Caco-2 (cell line): ENCODE data around the gene PLXNA1. TPM values are rescaled to one million over a fixed set of nuclear protein-coding genes. Genes with fewer than 3 reads are reported as not detected.

Experiments
- BruUV-seq: library from RNA; stranded (reverse); fragments of 400-500 nt; replicated peaks from 2 replicates; lab custom pipeline; 2021; lab: Mats Ljungman, UMichigan
- CTCF ChIA-PET: fragments of 300-600 bp; sonication (Branson Sonifier 250); formaldehyde crosslinking; loops from one replicate; lab custom pipeline; 2022; ENCODE audit warnings: antibody characterized with exemption; lab: Charles Lee
- POLR2A ChIA-PET: fragments of 300-600 bp; sonication (Branson Sonifier 250); formaldehyde crosslinking; loops from one replicate; lab custom pipeline; 2022; ENCODE audit warnings: antibody characterized with exemption; lab: Charles Lee
- DNase-seq, 2 experiments: peaks; one replicate each; pipeline versions ENCODE4 v3.0.0 to v3.0.0-alpha.2; 2020 to 2022
- H3K27me3 ChIP-seq: replicated peaks from 2 replicates; pipeline ENCODE4 v1.6.0; 2011; ENCODE audit warnings: low read length; ENCODE audit not compliant: control insufficient read depth, insufficient read depth
- H3K36me3 ChIP-seq: 2 replicates; pipeline ENCODE4 v1.5.1; 2011; ENCODE audit warnings: low read length; ENCODE audit not compliant: control insufficient read depth, insufficient read depth
- H3K4me1 ChIP-seq: fragments of 250-450 bp; sonication (Bioruptor Pico); 2 replicates; pipeline ENCODE4 v1.5.1; 2020; ENCODE audit warnings: mild to moderate bottlenecking
- H3K4me3 ChIP-seq: 2 replicates; pipeline ENCODE4 v1.5.1; 2011; ENCODE audit warnings: low read depth, mild to moderate bottlenecking, control low read depth, low read length
- H3K9me3 ChIP-seq: fragments of 250-450 bp; sonication (Bioruptor Pico); 2 replicates; pipeline ENCODE4 v1.5.1; 2020; ENCODE audit warnings: mild to moderate bottlenecking, moderate library complexity
- H3K27ac Mint-ChIP-seq: one replicate; pipeline ENCODE4 v1.8.0; 2022; ENCODE audit warnings: mixed read lengths; ENCODE audit not compliant: unreplicated experiment
- H3K27me3 Mint-ChIP-seq: one replicate; pipeline ENCODE4 v1.8.0; 2022; ENCODE audit warnings: mixed read lengths; ENCODE audit not compliant: insufficient read depth, unreplicated experiment
- H3K36me3 Mint-ChIP-seq: one replicate; pipeline ENCODE4 v1.8.0; 2022; ENCODE audit warnings: mild to moderate bottlenecking, mixed read lengths; ENCODE audit not compliant: insufficient read depth, unreplicated experiment
- H3K4me1 Mint-ChIP-seq: one replicate; pipeline ENCODE4 v1.8.0; 2022; ENCODE audit warnings: low read depth, mixed read lengths; ENCODE audit not compliant: unreplicated experiment
- H3K4me3 Mint-ChIP-seq: one replicate; pipeline ENCODE4 v1.8.0; 2022; ENCODE audit warnings: mild to moderate bottlenecking, moderate library complexity, mixed read lengths; ENCODE audit not compliant: unreplicated experiment
- H3K9me3 Mint-ChIP-seq: one replicate; pipeline ENCODE4 v1.8.0; 2022; ENCODE audit warnings: mixed read lengths; ENCODE audit not compliant: unreplicated experiment
- intact Hi-C: fragments of 100-400 bp; cut with micrococcal nuclease; formaldehyde crosslinking; loops from one replicate; pipeline ENCODE4 v1.10.0; 2022; ENCODE audit not compliant: unreplicated experiment
- total RNA-seq: library from RNA; stranded (reverse); gene quantifications from 2 replicates; pipeline ENCODE4 v1.2.3, GENCODE V29; 2022
- TF ChIP-seq, protein P1 (sequence below), 2 experiments: fragments of 200-600 bp in 1 of 2; IDR thresholded peaks; 1 replicate in 1 of 2; 2 replicates in 1 of 2; pipeline versions ENCODE4 v1.5.1 to v1.8.0; 2011 to 2022; ENCODE audit warnings: antibody characterized with exemption in 1 of 2, control low read depth in 1 of 2, inconsistent platforms in 1 of 2, low read depth in 1 of 2, low read length in 1 of 2, mild to moderate bottlenecking in 1 of 2, moderate library complexity in 1 of 2; ENCODE audit not compliant: insufficient read depth in 1 of 2, severe bottlenecking in 1 of 2, unreplicated experiment in 1 of 2

The PLXNA1 gene
- total RNA-seq, 1 experiment from 2014 or later, result 95.1 TPM

DNA sequence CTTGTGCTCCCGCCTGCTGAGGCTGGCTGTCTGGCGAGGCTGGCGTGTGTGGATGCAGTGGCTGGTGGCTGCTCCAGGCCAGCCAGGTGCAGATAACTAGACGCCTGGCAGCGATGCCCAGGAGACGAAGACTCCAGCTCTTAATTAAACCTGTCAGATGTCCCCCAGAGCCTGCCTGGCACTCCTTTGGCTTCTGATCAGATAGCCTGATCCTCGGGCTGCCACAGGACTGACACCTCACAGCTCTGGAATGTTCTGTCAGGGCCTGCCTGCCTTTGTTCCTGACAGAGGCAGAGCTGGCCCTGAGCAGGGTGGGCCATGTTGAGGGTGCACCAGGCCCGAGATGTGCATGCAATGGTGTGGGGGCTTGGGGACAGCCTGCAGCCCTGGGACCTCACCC lies 36.5 kb downstream of the PLXNA1 start:
- no TSS peak for BruUV-seq
- CTCF ChIA-PET, result no interaction called here
- Mint-ChIP-seq H3K4me3 (no peak overlapping the region), H3K4me1 (no peaks in the 10 kb centered on the region), H3K36me3 (peaks cover 67% of the 10 kb centered on the region), H3K27me3 (no peaks in the 10 kb centered on the region), H3K27ac (no peak overlapping the region), H3K9me3 (no peaks in the 10 kb centered on the region)
- TF ChIP-seq, protein P1, sequence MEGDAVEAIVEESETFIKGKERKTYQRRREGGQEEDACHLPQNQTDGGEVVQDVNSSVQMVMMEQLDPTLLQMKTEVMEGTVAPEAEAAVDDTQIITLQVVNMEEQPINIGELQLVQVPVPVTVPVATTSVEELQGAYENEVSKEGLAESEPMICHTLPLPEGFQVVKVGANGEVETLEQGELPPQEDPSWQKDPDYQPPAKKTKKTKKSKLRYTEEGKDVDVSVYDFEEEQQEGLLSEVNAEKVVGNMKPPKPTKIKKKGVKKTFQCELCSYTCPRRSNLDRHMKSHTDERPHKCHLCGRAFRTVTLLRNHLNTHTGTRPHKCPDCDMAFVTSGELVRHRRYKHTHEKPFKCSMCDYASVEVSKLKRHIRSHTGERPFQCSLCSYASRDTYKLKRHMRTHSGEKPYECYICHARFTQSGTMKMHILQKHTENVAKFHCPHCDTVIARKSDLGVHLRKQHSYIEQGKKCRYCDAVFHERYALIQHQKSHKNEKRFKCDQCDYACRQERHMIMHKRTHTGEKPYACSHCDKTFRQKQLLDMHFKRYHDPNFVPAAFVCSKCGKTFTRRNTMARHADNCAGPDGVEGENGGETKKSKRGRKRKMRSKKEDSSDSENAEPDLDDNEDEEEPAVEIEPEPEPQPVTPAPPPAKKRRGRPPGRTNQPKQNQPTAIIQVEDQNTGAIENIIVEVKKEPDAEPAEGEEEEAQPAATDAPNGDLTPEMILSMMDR (IDR thresholded peaks at IDR 0.05; ENCODE audit: insufficient read depth in 1 of 2, low read depth in 1 of 2, low read length in 1 of 2, severe bottlenecking in 1 of 2, unreplicated experiment in 1 of 2), result no peak
- POLR2A ChIA-PET, result no interaction called here
- DNase-seq, result no peak
- Histone ChIP-seq H3K36me3 (no peaks in the 10 kb centered on the region; the same call in 1 of the 2 replicates), H3K4me1 (no peaks in the 10 kb centered on the region), H3K27me3 (no peaks in the 10 kb centered on the region), H3K9me3 (no peaks in the 10 kb centered on the region), H3K4me3 (no peak overlapping the region)
- intact Hi-C loops, result no loop called here

DNA sequence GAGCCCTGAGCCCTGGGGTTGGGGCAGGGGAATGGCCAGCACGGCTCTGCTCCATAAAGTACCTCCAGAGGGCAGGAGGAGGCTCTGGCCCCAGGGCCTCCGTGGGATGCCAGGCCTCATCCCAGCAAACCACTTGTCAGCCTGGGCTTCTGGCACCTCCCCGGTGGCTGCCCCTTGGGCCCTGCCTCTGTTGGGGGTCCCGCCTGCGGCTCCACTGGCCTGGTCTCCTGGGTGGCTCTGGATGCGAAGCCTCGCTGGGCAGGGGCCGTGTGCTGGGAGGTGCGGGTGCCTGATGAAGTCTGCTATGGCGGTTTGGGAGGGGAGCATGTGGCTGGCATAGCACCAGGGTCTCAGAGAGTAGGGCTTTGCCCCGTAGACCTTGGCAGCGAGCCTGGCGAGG lies 37.6 kb downstream of the PLXNA1 start:
- BruUV-seq, result no TSS peak
- Mint-ChIP-seq H3K27me3 (no peaks in the 10 kb centered on the region), H3K27ac (no peak overlapping the region), H3K9me3 (no peaks in the 10 kb centered on the region), H3K36me3 (peaks cover 66% of the 10 kb centered on the region), H3K4me3 (no peak overlapping the region), H3K4me1 (no peaks in the 10 kb centered on the region)
- H3K9me3 ChIP-seq, result no peaks in the 10 kb centered on the region
- no peak for DNase-seq
- TF ChIP-seq, protein P1 (IDR thresholded peaks at IDR 0.05; ENCODE audit: insufficient read depth in 1 of 2, low read depth in 1 of 2, low read length in 1 of 2, severe bottlenecking in 1 of 2, unreplicated experiment in 1 of 2), result no peak
- intact Hi-C loops, result no loop called here
- POLR2A ChIA-PET, result no interaction called here
- H3K4me1 ChIP-seq, result no peaks in the 10 kb centered on the region
- H3K36me3 ChIP-seq, result no peaks in the 10 kb centered on the region; the same call in 1 of the 2 replicates
- CTCF ChIA-PET, result no interaction called here
- no peak overlapping the region for H3K4me3 ChIP-seq
- no peaks in the 10 kb centered on the region for H3K27me3 ChIP-seq

DNA sequence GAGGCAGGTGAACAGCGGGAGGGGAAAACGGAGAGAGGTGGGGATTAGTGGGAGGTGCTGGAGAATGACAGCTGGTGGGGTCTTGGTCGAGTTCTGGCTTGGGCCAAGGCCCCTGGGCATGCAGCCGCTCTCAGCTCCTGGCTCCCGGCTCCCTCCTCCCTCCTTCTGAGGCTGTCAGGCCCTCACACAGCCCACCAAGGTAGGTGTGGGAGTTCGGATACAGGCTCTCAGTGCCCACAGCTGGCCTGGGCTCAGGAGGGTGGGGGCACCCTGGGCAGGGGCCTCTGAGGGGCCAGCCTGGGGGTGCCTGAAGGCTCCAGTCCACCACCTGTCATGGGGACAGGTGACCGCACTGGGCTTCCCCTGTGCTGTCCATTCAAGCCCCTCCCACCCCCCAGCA lies 39.9 kb downstream of the PLXNA1 start:
- Mint-ChIP-seq H3K27ac (no peak overlapping the region), H3K9me3 (no peaks in the 10 kb centered on the region), H3K4me1 (no peaks in the 10 kb centered on the region), H3K4me3 (no peak overlapping the region), H3K36me3 (peaks cover 63% of the 10 kb centered on the region), H3K27me3 (no peaks in the 10 kb centered on the region)
- no peaks in the 10 kb centered on the region; the same call in 1 of the 2 replicates for H3K36me3 ChIP-seq
- H3K27me3 ChIP-seq, result no peaks in the 10 kb centered on the region
- no peaks in the 10 kb centered on the region for H3K9me3 ChIP-seq
- CTCF ChIA-PET, result no interaction called here
- POLR2A ChIA-PET, result no interaction called here
- intact Hi-C loops, result no loop called here
- no peak overlapping the region for H3K4me3 ChIP-seq
- TF ChIP-seq, protein P1 (IDR thresholded peaks at IDR 0.05; ENCODE audit: insufficient read depth in 1 of 2, low read depth in 1 of 2, low read length in 1 of 2, severe bottlenecking in 1 of 2, unreplicated experiment in 1 of 2), result no peak
- no peak for DNase-seq
- no TSS peak for BruUV-seq
- no peaks in the 10 kb centered on the region for H3K4me1 ChIP-seq
